Colon (tissue), 2 donors: ENCODE data around the gene TMC4.
"Not testable (repeated sequence)": the region's sequence is repeated elsewhere in the genome, so short reads cannot be mapped to it uniquely, and the experiment has no call there.

Experiments used
- FAIRE-seq: peaks from 2 replicates; lab custom pipeline; 2012; peaks lifted over from hg19 to GRCh38; lab: Jason Lieb, UNC
- donor health status: control.
- donor health status: control.

The TMC4 gene

GRCh38 chr19:54203151-54203611 lies 30.2 kb upstream of the TMC4 start:
- FAIRE-seq, result no peak

- FAIRE-seq, result no peak
Observed at GRCh38 chr19:54201980-54202379, 29.0 kb upstream of the TMC4 start.

GRCh38 chr19:54201172-54201701 lies 28.3 kb upstream of the TMC4 start:
- no peak for FAIRE-seq

- no peak for FAIRE-seq
Observed at GRCh38 chr19:54199401-54199800, 26.4 kb upstream of the TMC4 start.

GRCh38 chr19:54197121-54197520 lies 24.2 kb upstream of the TMC4 start:
- no peak for FAIRE-seq

GRCh38 chr19:54196536-54196935 lies 23.6 kb upstream of the TMC4 start:
- FAIRE-seq, result no peak

- not testable (repeated sequence) for FAIRE-seq
Observed at GRCh38 chr19:54194463-54194862, 21.5 kb upstream of the TMC4 start.

GRCh38 chr19:54193011-54193410 lies 20.1 kb upstream of the TMC4 start:
- no peak for FAIRE-seq

- no peak for FAIRE-seq
Observed at GRCh38 chr19:54191811-54192453, 19.0 kb upstream of the TMC4 start.

GRCh38 chr19:54191011-54191810 lies 18.3 kb upstream of the TMC4 start, which contains the start of gene TSEN34:
TSS of gene TSEN34 (plus strand) at chr19:54191308. CDS start at chr19:54191365, 57 bp downstream.
- no peak for FAIRE-seq

GRCh38 chr19:54190503-54191010 lies 17.6 kb upstream of the TMC4 start:
- FAIRE-seq, result peak; percentile 91

- FAIRE-seq, result peak; percentile 98
Observed at GRCh38 chr19:54189735-54190502, 17.0 kb upstream of the TMC4 start.

- no peak for FAIRE-seq
Observed at GRCh38 chr19:54189145-54189734, 16.3 kb upstream of the TMC4 start, which contains the start of gene MBOAT7. TSS of gene MBOAT7 (minus strand) at chr19:54189580. CDS start at chr19:54188508, 1,072 bp downstream.

GRCh38 chr19:54188215-54188871 lies 15.4 kb upstream of the TMC4 start:
- FAIRE-seq, result no peak

GRCh38 chr19:54186934-54187381 lies 14.0 kb upstream of the TMC4 start:
- FAIRE-seq, result no peak

GRCh38 chr19:54186351-54186750 lies 13.4 kb upstream of the TMC4 start:
- FAIRE-seq, result no peak

GRCh38 chr19:54183431-54183830 lies 10.5 kb upstream of the TMC4 start:
- no peak for FAIRE-seq

- FAIRE-seq, result not testable (repeated sequence)
Observed at GRCh38 chr19:54181894-54182293, 8.9 kb upstream of the TMC4 start.

- FAIRE-seq, result no peak
Observed at GRCh38 chr19:54180691-54181091, 7.7 kb upstream of the TMC4 start.

GRCh38 chr19:54179921-54180461 lies 7.0 kb upstream of the TMC4 start:
- FAIRE-seq, result no peak
